AG10803 (cell line): Measurements from ENCODE around the gene PUS3.

Experiments used
- DNase-seq: peaks from one replicate; pipeline ENCODE4 v3.0.0; 2010; ENCODE audit warnings: low read depth
- H3K4me3 ChIP-seq: 2 replicates; pipeline ENCODE4 v1.5.1; 2011; ENCODE audit warnings: mild to moderate bottlenecking, low read length, control low read depth
- TF ChIP-seq, protein P1 (sequence below): conservative IDR thresholded peaks from 2 replicates; pipeline ENCODE4 v1.5.1; 2011; ENCODE audit warnings: mild to moderate bottlenecking, low read length, control low read depth, inconsistent platforms

Gene PUS3

GRCh38 chr11:125948278-125949051 is 45.5 kb upstream of the PUS3 start:
- DNase-seq, result no peak
- H3K4me3 ChIP-seq, result no peak overlapping the region
- TF ChIP-seq, protein P1, sequence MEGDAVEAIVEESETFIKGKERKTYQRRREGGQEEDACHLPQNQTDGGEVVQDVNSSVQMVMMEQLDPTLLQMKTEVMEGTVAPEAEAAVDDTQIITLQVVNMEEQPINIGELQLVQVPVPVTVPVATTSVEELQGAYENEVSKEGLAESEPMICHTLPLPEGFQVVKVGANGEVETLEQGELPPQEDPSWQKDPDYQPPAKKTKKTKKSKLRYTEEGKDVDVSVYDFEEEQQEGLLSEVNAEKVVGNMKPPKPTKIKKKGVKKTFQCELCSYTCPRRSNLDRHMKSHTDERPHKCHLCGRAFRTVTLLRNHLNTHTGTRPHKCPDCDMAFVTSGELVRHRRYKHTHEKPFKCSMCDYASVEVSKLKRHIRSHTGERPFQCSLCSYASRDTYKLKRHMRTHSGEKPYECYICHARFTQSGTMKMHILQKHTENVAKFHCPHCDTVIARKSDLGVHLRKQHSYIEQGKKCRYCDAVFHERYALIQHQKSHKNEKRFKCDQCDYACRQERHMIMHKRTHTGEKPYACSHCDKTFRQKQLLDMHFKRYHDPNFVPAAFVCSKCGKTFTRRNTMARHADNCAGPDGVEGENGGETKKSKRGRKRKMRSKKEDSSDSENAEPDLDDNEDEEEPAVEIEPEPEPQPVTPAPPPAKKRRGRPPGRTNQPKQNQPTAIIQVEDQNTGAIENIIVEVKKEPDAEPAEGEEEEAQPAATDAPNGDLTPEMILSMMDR, result no peak

- H3K4me3 ChIP-seq, result no peak overlapping the region
- TF ChIP-seq, protein P1, result no peak
- no peak for DNase-seq
These were observed 44.6 kb upstream of the PUS3 start for GRCh38 chr11:125947419-125948277.

GRCh38 chr11:125946712-125947418 is 43.9 kb upstream of the PUS3 start:
- TF ChIP-seq, protein P1, result no peak
- no peak overlapping the region for H3K4me3 ChIP-seq
- no peak for DNase-seq

GRCh38 chr11:125945797-125946520 is 43.0 kb upstream of the PUS3 start, which contains the start of gene VSIG10L2:
Gene VSIG10L2, plus strand, starts transcription at chr11:125946044. Its CDS starts 12 bp downstream, at chr11:125946056.
- no peak for DNase-seq
- TF ChIP-seq, protein P1, result no peak
- H3K4me3 ChIP-seq, result no peak within 1 kb of the TSS

DNA sequence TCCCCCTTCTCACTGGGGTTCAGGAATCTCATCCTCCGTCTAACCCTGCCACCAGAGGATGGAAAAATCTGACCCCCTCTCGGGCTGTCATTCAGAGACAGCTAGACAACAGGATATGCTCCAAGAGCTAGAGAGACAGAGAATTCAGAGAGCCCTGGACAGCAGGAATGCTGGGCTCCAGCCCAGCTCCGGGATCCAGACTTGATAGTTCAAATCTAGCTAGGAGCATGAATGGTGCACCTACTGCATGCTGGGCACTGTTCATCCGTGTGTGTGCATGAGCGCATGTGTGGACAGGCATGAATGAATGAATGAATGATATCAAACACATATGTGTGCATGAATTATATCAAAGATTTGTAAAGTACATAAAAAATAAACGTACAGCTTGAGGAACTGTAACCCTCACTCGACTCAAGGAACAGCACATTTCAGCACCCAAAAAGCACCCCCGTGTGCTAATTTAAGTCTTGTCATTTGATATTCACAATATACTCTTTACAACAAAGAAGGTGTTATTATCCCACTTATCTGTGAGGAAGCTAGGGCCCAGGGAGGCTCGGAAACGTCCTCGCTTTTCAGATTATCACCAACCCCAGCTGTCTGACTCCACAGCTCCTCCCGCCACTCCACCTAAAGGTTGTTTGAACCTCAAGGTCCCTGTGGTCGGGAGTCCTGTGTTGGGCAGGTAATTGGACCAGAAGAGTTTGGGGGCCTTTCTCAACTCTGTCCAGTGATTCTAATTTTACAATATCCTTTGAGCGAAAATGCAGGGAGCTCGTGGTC is 42.2 kb upstream of the PUS3 start:
- H3K4me3 ChIP-seq, result no peak overlapping the region
- no peak for DNase-seq
- TF ChIP-seq, protein P1, result no peak
